ENCODE data around the gene HOXD9.

GRCh38 chr2:176135035-176135440 lies 12.5 kb downstream of the HOXD9 start:
- TF ChIP-seq CTCF (IDR thresholded peaks at IDR 0.05) (peak in 1 of 7 experiments; percentile 5), POLR2A (IDR thresholded peaks at IDR 0.05) (no peak)

Measured in body of pancreas (tissue), 4 donors.